Measurements from ENCODE around the gene C2orf72. TPM values are rescaled to one million over a fixed set of nuclear protein-coding genes. Genes with fewer than 3 reads are reported as not detected.
A peak's percentile ranks its signal among the peaks of the same experiment; 100 is the strongest.
"Not testable (repeated sequence)": the region's sequence is repeated elsewhere in the genome, so short reads cannot be mapped to it uniquely, and the experiment has no call there.

C2orf72 gene
- total and polyA plus RNA-seq, 2 of the 13 experiments (the other 11 are each of a cell fraction or from before 2014, with no cell fraction given): 147 to 203 TPM

GRCh38 chr2:231065966-231066365, 28.6 kb downstream of the C2orf72 start (continued):
- TF ChIP-seq SMARCC2 (IDR thresholded peaks at IDR 0.05): no peak
- TF ChIP-seq ATF5 (CRISPR knock-in tag; IDR thresholded peaks at IDR 0.05; ENCODE audit: low read depth): no peak

GRCh38 chr2:231067531-231067930, 30.2 kb downstream of the C2orf72 start:
- peaks cover 24 to 80% of the 10 kb centered on the region in 2 experiments for H3K36me3 ChIP-seq (replicated peaks in 1 of 2; ENCODE audit: control insufficient read depth in 1 of 2, insufficient read depth in 2 of 2, low read length in 2 of 2)
- DNase-seq (ENCODE audit: low spot score); FAIRE-seq; intact Hi-C loops (cut with micrococcal nuclease; ENCODE audit: unreplicated experiment); CTCF ChIA-PET (ENCODE audit: low intra/inter-chr PET ratio, low total read pairs); BruUV-seq (replicated peaks); H4K20me1 ChIP-seq (ENCODE audit: insufficient read depth, low read length); ATAC-seq; H3K4me3 ChIP-seq (replicated peaks in 1 of 3; ENCODE audit: insufficient read depth in 1 of 3, low read depth in 2 of 3, low read length in 3 of 3); H3K9ac ChIP-seq (ENCODE audit: insufficient read depth, low read depth, low read length); H3K4me2 ChIP-seq (ENCODE audit: low read depth, low read length); H3K9me3 ChIP-seq (ENCODE audit: low read length); H3K79me2 ChIP-seq (ENCODE audit: insufficient read depth, low read length); in situ Hi-C loops (cut with HindIII; ENCODE audit: extremely low pct_ligation_motif_present, low pct_unique_long_range_greater_than_20kb); H3K27me3 ChIP-seq (ENCODE audit: control insufficient read depth in 1 of 2, insufficient read depth in 2 of 2, low read length in 2 of 2); H2AFZ ChIP-seq (ENCODE audit: low read length): not testable (repeated sequence)
- POLR2A ChIA-PET: interaction anchor here (0.7 to 1.5 kb wide), 4 partner anchors 9 to 17 kb away, joined by 3 to 16 read pairs (median 6); no protein-coding TSS in a partner anchor
- H3K4me1 ChIP-seq (ENCODE audit: insufficient read depth, low read length): peaks cover 41% of the 10 kb centered on the region
- 0 out of 2 replicates have a peak, but pooled peaks have one; percentile 32 for TF ChIP-seq ZNF337 (CRISPR knock-in tag; IDR thresholded peaks at IDR 0.05; ENCODE audit: borderline replicate concordance, low read depth)
- 0 out of 2 replicates have a peak, but pooled peaks have one; percentile 38 for TF ChIP-seq FOXO4 (CRISPR knock-in tag; conservative IDR thresholded peaks at IDR 0.05)
- 94% methylated on average over 8 of the region's 8 CpGs for WGBS (ENCODE audit: low lambda C conversion rate)
- peak overlapping the region; percentile 8 for H3K27ac ChIP-seq (ENCODE audit: extremely low read length, insufficient read depth, low read length)

Data from HepG2 (cell line).